NCI-H2029 (cell line): ENCODE data around the gene TSC22D3.

ENCODE experiments used
- DNase-seq: peaks from one replicate; lab custom pipeline; 2025; lab: John Stamatoyannopoulos, UW

TSC22D3 gene

GRCh38 chrX:107730991-107731766 is 44.4 kb downstream of the TSC22D3 start:
- DNase-seq = no peak

- DNase-seq = no peak
Measured at GRCh38 chrX:107730298-107730655, 45.3 kb downstream of the TSC22D3 start.

- no peak for DNase-seq
Measured at GRCh38 chrX:107729558-107730297, 45.9 kb downstream of the TSC22D3 start.

GRCh38 chrX:107728371-107729099 is 47.1 kb downstream of the TSC22D3 start:
- DNase-seq = no peak

- peak; percentile 18 for DNase-seq
Measured at GRCh38 chrX:107726816-107727534, 48.6 kb downstream of the TSC22D3 start.

GRCh38 chrX:107725761-107726555 is 49.6 kb downstream of the TSC22D3 start:
- no peak for DNase-seq

- no peak for DNase-seq
Measured at GRCh38 chrX:107724653-107725052, 50.9 kb downstream of the TSC22D3 start.

GRCh38 chrX:107723511-107723910 is 52.1 kb downstream of the TSC22D3 start:
- no peak for DNase-seq

- no peak for DNase-seq
Measured at GRCh38 chrX:107721966-107722707, 53.5 kb downstream of the TSC22D3 start.

GRCh38 chrX:107721318-107721717 is 54.3 kb downstream of the TSC22D3 start:
- DNase-seq = no peak

GRCh38 chrX:107718156-107718621 is 57.4 kb downstream of the TSC22D3 start:
- peak; percentile 57 for DNase-seq

- no peak for DNase-seq
Measured at GRCh38 chrX:107716816-107717700, 58.5 kb downstream of the TSC22D3 start.

- DNase-seq = no peak
Measured at GRCh38 chrX:107716118-107716684, 59.4 kb downstream of the TSC22D3 start.

GRCh38 chrX:107715331-107716117 is 60.1 kb downstream of the TSC22D3 start:
- DNase-seq = no peak

- no peak for DNase-seq
Measured at GRCh38 chrX:107714206-107714891, 61.2 kb downstream of the TSC22D3 start.

GRCh38 chrX:107713543-107714205 is 61.9 kb downstream of the TSC22D3 start:
- DNase-seq = no peak

- no peak for DNase-seq
Measured at GRCh38 chrX:107713203-107713542, 62.4 kb downstream of the TSC22D3 start.
